Loucy (cell line): ENCODE results near the gene SUN5.

Source experiments
- H2AFZ ChIP-seq: fragments of 200-600 bp; sonication (generic); 2 replicates; pipeline ENCODE4 v1.6.0; 2016; ENCODE audit warnings: antibody characterized with exemption, mild to moderate bottlenecking, low read length, moderate library complexity
- H3F3A ChIP-seq: fragments of 200-600 bp; 2 replicates; pipeline ENCODE4 v1.6.0; 2016; ENCODE audit warnings: antibody characterized with exemption, low read depth, mild to moderate bottlenecking
- H3K27me3 ChIP-seq: fragments of 200-600 bp; sonication (generic); 2 replicates; pipeline ENCODE4 v1.6.1; 2014; ENCODE audit warnings: low read length, mild to moderate bottlenecking; ENCODE audit not compliant: insufficient read depth, poor library complexity, severe bottlenecking
- H3K36me3 ChIP-seq: fragments of 200-600 bp; sonication (generic); 2 replicates; pipeline ENCODE4 v1.6.1; 2016; ENCODE audit warnings: low read length; ENCODE audit not compliant: insufficient read depth
- H3K4me1 ChIP-seq: fragments of 200-600 bp; sonication (generic); 2 replicates; pipeline ENCODE4 v1.5.1; 2014; ENCODE audit warnings: low read length, mild to moderate bottlenecking; ENCODE audit not compliant: insufficient read depth, poor library complexity, severe bottlenecking
- H3K4me2 ChIP-seq: fragments of 200-600 bp; sonication (generic); 2 replicates; pipeline ENCODE4 v1.6.0; 2014; ENCODE audit warnings: antibody characterized with exemption, low read length, low read depth, mild to moderate bottlenecking; ENCODE audit not compliant: poor library complexity, severe bottlenecking
- H3K4me3 ChIP-seq: fragments of 200-600 bp; sonication (generic); 2 replicates; pipeline ENCODE4 v1.5.1; 2014; ENCODE audit warnings: low read length, mild to moderate bottlenecking, mixed read lengths; ENCODE audit not compliant: poor library complexity, severe bottlenecking
- H3K79me2 ChIP-seq: fragments of 200-600 bp; sonication (generic); 2 replicates; pipeline ENCODE4 v1.6.1; 2014; ENCODE audit warnings: low read length; ENCODE audit not compliant: insufficient read depth
- H3K9ac ChIP-seq: fragments of 200-600 bp; sonication (generic); 2 replicates; pipeline ENCODE4 v1.6.0; 2014; ENCODE audit warnings: mild to moderate bottlenecking, low read depth, low read length, moderate library complexity; ENCODE audit not compliant: poor library complexity, severe bottlenecking
- H3K9me2 ChIP-seq: fragments of 200-600 bp; sonication (generic); replicated peaks from 2 replicates; pipeline ENCODE4 v1.6.1; 2016; ENCODE audit warnings: low read depth, low read length, mixed read lengths
- H3K9me3 ChIP-seq: fragments of 200-600 bp; sonication (generic); 2 replicates; pipeline ENCODE4 v1.6.1; 2014; ENCODE audit warnings: mild to moderate bottlenecking, antibody characterized with exemption, low read length, low read depth; ENCODE audit not compliant: insufficient read depth
- H4K20me1 ChIP-seq: fragments of 200-600 bp; sonication (generic); 2 replicates; pipeline ENCODE4 v1.6.0; 2014; ENCODE audit warnings: antibody characterized with exemption, low read length, mild to moderate bottlenecking; ENCODE audit not compliant: insufficient read depth, poor library complexity, severe bottlenecking
- EZH2phosphoT487 ChIP-seq: fragments of 200-600 bp; IDR thresholded peaks from 2 replicates; pipeline ENCODE4 v1.6.1; 2018; ENCODE audit warnings: antibody characterized with exemption, mild to moderate bottlenecking, moderate library complexity, borderline replicate concordance
- TF ChIP-seq, protein P1 (sequence below): fragments of 200-600 bp; sonication (generic); conservative IDR thresholded peaks from 2 replicates; pipeline ENCODE4 v1.5.1; 2014; ENCODE audit warnings: mild to moderate bottlenecking, antibody characterized with exemption, low read length

SUN5 gene

DNA sequence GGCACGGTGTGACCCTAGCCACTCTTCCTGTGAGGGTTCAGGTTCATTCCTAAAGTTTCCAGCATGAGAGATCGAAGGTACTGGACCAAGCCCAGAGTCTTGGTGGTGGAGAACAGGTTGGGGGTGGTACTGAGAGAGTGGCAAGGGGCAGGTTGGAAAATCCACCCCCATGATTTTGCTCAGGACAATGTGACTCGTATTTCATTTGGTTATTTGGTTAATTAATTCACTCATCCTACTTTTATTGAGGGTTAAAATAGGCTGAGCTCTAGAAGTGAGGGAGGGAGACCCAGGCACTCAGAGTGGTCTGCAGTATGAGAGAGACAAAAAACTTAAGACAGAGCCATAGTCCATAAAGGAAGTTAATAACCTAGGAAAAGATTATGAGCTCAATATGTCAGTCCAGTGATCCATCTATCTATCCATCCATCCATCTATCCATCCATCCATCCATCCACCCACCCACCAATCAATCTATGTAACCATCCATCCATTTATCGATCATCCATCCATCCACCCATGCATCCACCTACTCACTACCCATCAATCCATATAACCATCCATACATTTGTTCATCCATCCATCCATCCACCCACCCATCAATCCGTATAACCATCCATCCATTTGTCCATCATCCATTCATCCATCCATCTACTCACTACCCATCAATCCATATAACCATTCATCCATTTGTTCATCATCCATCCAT lies 20.5 kb upstream of the SUN5 start:
- no peak overlapping the region for H3K4me3 ChIP-seq
- H3K79me2 ChIP-seq = no peaks in the 10 kb centered on the region
- no peaks in the 10 kb centered on the region for H3K27me3 ChIP-seq
- no peaks in the 10 kb centered on the region for H3F3A ChIP-seq
- H3K4me2 ChIP-seq = peak overlapping the region; percentile 9
- H2AFZ ChIP-seq = no peak overlapping the region
- H3K9me2 ChIP-seq = no peaks in the 10 kb centered on the region
- H3K4me1 ChIP-seq = peaks cover 15% of the 10 kb centered on the region
- no peaks in the 10 kb centered on the region for H3K9me3 ChIP-seq
- no peaks in the 10 kb centered on the region for H4K20me1 ChIP-seq
- no peaks in the 10 kb centered on the region for H3K36me3 ChIP-seq
- TF ChIP-seq, protein P1, sequence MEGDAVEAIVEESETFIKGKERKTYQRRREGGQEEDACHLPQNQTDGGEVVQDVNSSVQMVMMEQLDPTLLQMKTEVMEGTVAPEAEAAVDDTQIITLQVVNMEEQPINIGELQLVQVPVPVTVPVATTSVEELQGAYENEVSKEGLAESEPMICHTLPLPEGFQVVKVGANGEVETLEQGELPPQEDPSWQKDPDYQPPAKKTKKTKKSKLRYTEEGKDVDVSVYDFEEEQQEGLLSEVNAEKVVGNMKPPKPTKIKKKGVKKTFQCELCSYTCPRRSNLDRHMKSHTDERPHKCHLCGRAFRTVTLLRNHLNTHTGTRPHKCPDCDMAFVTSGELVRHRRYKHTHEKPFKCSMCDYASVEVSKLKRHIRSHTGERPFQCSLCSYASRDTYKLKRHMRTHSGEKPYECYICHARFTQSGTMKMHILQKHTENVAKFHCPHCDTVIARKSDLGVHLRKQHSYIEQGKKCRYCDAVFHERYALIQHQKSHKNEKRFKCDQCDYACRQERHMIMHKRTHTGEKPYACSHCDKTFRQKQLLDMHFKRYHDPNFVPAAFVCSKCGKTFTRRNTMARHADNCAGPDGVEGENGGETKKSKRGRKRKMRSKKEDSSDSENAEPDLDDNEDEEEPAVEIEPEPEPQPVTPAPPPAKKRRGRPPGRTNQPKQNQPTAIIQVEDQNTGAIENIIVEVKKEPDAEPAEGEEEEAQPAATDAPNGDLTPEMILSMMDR = no peak
- no peak for TF ChIP-seq EZH2phosphoT487
- peak overlapping the region; percentile 16 for H3K9ac ChIP-seq

DNA sequence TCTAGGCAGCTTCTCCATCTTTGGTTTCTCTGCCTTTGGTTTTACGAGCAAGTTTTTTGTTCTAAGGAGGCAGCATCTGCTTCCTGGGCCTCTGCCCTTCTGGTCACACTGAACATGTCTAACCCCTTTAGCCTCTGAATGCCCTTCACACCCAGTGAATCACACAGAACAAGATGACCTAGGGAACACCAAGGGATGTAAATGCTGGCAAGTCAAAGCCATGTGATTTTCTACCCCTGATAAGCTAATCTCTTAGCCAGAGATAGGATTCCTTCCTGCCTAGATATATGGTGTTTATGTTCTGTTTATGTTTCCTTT lies 20.0 kb upstream of the SUN5 start:
- Histone ChIP-seq H3K4me2 (peak overlapping the region; percentile 9), H3K9ac (peak overlapping the region; percentile 16), H3K9me2 (no peaks in the 10 kb centered on the region), H3K4me3 (no peak overlapping the region), H3K4me1 (peaks cover 15% of the 10 kb centered on the region), H4K20me1 (no peaks in the 10 kb centered on the region), H2AFZ (no peak overlapping the region), H3F3A (no peaks in the 10 kb centered on the region), H3K27me3 (no peaks in the 10 kb centered on the region), H3K9me3 (no peaks in the 10 kb centered on the region), H3K79me2 (no peaks in the 10 kb centered on the region), H3K36me3 (no peaks in the 10 kb centered on the region)
- no peak for TF ChIP-seq EZH2phosphoT487
- TF ChIP-seq, protein P1 = no peak

DNA sequence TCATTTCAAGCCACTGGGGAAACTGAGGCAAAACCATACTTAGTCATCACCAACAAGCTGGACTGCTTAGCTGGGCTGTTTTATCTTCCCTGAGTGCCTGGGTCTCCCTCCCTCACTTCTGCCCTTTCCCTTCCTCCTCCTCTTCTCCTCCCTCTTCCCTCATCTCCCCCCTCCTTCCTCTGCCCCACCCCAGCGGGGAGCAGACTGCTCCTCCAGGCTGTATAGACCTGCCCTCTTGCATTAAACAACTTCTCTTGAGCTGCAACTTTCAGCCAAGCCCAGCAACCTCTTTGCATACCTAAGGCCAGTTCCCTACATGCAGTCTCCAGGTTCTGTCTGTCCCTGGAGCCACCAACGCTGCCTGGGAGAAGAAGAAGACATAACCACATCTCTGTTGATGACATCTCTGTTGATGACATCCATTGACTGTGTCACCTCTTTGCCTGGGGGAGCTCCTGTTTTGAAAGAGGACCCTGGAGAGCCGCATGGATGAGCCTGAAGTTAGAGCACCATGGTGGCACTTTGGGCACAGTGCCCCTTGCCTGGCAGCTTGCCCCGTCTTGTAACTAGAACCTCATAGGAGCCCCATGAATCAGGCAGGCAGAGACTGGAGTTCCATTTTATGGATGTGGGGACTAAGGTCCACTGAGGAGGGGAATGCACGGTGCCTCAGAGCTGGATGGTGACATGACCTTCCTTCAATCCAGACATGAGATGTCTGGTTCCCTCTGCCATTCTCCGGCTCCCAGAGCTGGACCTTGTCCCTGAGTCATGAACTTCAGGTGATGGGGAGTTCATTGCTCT lies 19.4 kb upstream of the SUN5 start:
- Histone ChIP-seq H3K4me3 (no peak overlapping the region), H3K36me3 (no peaks in the 10 kb centered on the region), H3K79me2 (no peaks in the 10 kb centered on the region), H3K4me2 (peak overlapping the region; percentile 9), H3K4me1 (peaks cover 15% of the 10 kb centered on the region), H3F3A (no peaks in the 10 kb centered on the region), H3K9me2 (no peaks in the 10 kb centered on the region), H3K27me3 (no peaks in the 10 kb centered on the region), H3K9ac (no peak overlapping the region), H2AFZ (no peak overlapping the region), H3K9me3 (no peaks in the 10 kb centered on the region), H4K20me1 (no peaks in the 10 kb centered on the region)
- TF ChIP-seq EZH2phosphoT487 = no peak
- TF ChIP-seq, protein P1 = no peak
